ENCODE measurements around the gene PROSER1.

DNA sequence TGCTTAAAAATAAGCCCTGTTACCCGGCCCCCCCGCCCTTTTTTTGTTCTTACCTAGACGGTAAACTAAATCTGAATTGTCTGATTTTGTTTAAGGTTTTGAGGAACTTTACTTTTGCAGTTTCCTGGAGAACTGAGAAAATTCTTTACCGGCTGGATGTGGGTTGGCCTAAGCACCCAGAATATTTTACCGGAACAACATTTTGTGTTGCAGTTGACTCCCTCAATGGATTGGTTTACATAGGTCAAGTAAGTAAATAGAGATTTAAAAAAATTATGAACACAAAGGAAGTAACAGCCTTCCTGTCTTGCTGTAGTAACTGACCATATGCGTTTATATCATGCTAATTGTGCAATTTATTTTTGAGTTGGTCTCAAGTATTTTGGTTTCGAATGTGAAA is 1.2 kb upstream of the PROSER1 start:
- TF ChIP-seq, protein P1, sequence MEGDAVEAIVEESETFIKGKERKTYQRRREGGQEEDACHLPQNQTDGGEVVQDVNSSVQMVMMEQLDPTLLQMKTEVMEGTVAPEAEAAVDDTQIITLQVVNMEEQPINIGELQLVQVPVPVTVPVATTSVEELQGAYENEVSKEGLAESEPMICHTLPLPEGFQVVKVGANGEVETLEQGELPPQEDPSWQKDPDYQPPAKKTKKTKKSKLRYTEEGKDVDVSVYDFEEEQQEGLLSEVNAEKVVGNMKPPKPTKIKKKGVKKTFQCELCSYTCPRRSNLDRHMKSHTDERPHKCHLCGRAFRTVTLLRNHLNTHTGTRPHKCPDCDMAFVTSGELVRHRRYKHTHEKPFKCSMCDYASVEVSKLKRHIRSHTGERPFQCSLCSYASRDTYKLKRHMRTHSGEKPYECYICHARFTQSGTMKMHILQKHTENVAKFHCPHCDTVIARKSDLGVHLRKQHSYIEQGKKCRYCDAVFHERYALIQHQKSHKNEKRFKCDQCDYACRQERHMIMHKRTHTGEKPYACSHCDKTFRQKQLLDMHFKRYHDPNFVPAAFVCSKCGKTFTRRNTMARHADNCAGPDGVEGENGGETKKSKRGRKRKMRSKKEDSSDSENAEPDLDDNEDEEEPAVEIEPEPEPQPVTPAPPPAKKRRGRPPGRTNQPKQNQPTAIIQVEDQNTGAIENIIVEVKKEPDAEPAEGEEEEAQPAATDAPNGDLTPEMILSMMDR (IDR thresholded peaks at IDR 0.05): no peak
- no peak for TF ChIP-seq POLR2A (IDR thresholded peaks at IDR 0.05)
